GM12878 (cell line): Measurements from ENCODE around the gene BSPRY.

Experiments used
- CEBPB ChIP-seq, 2 experiments: fragments of 150-350 bp in 1 of 2; IDR thresholded peaks; 2 replicates each; pipeline ENCODE4 v1.6.1; 2012 to 2014; ENCODE audit warnings: low read depth in 2 of 2, low read length in 2 of 2, borderline replicate concordance in 1 of 2, inconsistent platforms in 1 of 2
- CREB1 ChIP-seq: IDR thresholded peaks from 2 replicates; pipeline ENCODE4 v1.6.1; 2012; ENCODE audit warnings: low read depth, mild to moderate bottlenecking, inconsistent platforms
- E2F4 ChIP-seq: IDR thresholded peaks from 2 replicates; pipeline ENCODE4 v1.6.1; 2012; ENCODE audit warnings: low read depth, low read length, improper control_type of control experiment
- GABPA ChIP-seq: IDR thresholded peaks from 2 replicates; pipeline ENCODE4 v1.6.1; 2014; ENCODE audit warnings: antibody characterized with exemption, low read depth, mild to moderate bottlenecking, inconsistent platforms
- HSF1 ChIP-seq: fragments of 150-350 bp; IDR thresholded peaks from 2 replicates; pipeline ENCODE4 v1.6.1; 2014; ENCODE audit warnings: mild to moderate bottlenecking, low read depth, low read length
- MYC ChIP-seq: IDR thresholded peaks from 2 replicates; pipeline ENCODE4 v1.6.1; 2011; ENCODE audit warnings: mild to moderate bottlenecking, low read length, moderate library complexity, inconsistent platforms; ENCODE audit not compliant: insufficient read depth, insufficient replicate concordance, insufficient read length, severe bottlenecking
- RAD21 ChIP-seq: IDR thresholded peaks from 2 replicates; pipeline ENCODE4 v1.6.1; 2011; ENCODE audit warnings: mild to moderate bottlenecking, low read depth, low read length, moderate library complexity; ENCODE audit not compliant: insufficient read depth
- RCOR1 ChIP-seq: conservative IDR thresholded peaks from 2 replicates; pipeline ENCODE4 v1.6.1; 2012; ENCODE audit warnings: low read depth, low read length, improper control_type of control experiment
- SRF ChIP-seq, 2 experiments: IDR thresholded peaks; 2 replicates each; pipeline ENCODE4 v1.6.1; 2011; ENCODE audit warnings: low read depth in 2 of 2, low read length in 2 of 2, mild to moderate bottlenecking in 1 of 2, moderate library complexity in 1 of 2
- TCF12 ChIP-seq: IDR thresholded peaks from 2 replicates; pipeline ENCODE4 v1.6.1; 2011; ENCODE audit warnings: low read depth, mild to moderate bottlenecking, low read length
- USF1 ChIP-seq: IDR thresholded peaks from 2 replicates; pipeline ENCODE4 v1.6.1; 2011; ENCODE audit warnings: borderline replicate concordance, low read depth, mild to moderate bottlenecking, moderate library complexity, mixed read lengths, low read length; ENCODE audit not compliant: insufficient read depth; ENCODE audit errors: extremely low read length
- ZBTB33 ChIP-seq: fragments of 450-650 bp; IDR thresholded peaks from 2 replicates; pipeline ENCODE4 v1.6.1; 2017; ENCODE audit warnings: mild to moderate bottlenecking

- TF ChIP-seq USF1 (no peak), ZBTB33 (no peak), CREB1 (no peak), CEBPB (IDR thresholded peaks at IDR 0.05; ENCODE audit: borderline replicate concordance in 1 of 2, low read depth in 2 of 2, low read length in 2 of 2) (no peak), MYC (no peak), TCF12 (no peak), GABPA (no peak), RCOR1 (no peak), RAD21 (no peak), SRF (IDR thresholded peaks at IDR 0.05; ENCODE audit: low read depth in 2 of 2, low read length in 2 of 2) (no peak), E2F4 (no peak), HSF1 (no peak)
Measured at GRCh38 chr9:113328045-113328782, 21.1 kb upstream of the BSPRY start.
